Progenitor cell of endocrine pancreas (in vitro differentiated cells): ENCODE measurements around the gene HDDC3. TPM values are rescaled to one million over a fixed set of nuclear protein-coding genes. Genes with fewer than 3 reads are reported as not detected.

Experiments used
- DNase-seq: peaks from one replicate; pipeline ENCODE4 v3.0.0; 2021; ENCODE audit warnings: low spot score; ENCODE audit not compliant: unreplicated experiment
- H3K27ac Mint-ChIP-seq: 2 replicates; pipeline ENCODE4 v1.8.0; 2021; ENCODE audit warnings: mild to moderate bottlenecking, moderate library complexity, mixed read lengths
- H3K27me3 Mint-ChIP-seq: 2 replicates; pipeline ENCODE4 v1.8.0; 2021; ENCODE audit warnings: mixed read lengths
- H3K36me3 Mint-ChIP-seq: 2 replicates; pipeline ENCODE4 v1.8.0; 2022; ENCODE audit warnings: mixed read lengths; ENCODE audit not compliant: insufficient read depth
- H3K4me1 Mint-ChIP-seq: 2 replicates; pipeline ENCODE4 v1.8.0; 2021; ENCODE audit warnings: low read depth, mixed read lengths
- H3K4me3 Mint-ChIP-seq: 2 replicates; pipeline ENCODE4 v1.8.0; 2021; ENCODE audit warnings: low read depth, mild to moderate bottlenecking, moderate library complexity, mixed read lengths
- H3K9me3 Mint-ChIP-seq: 2 replicates; pipeline ENCODE4 v1.8.0; 2021; ENCODE audit warnings: low read depth, mixed read lengths
- total RNA-seq: library from RNA; stranded (reverse); gene quantifications from 2 replicates; pipeline ENCODE4 v1.2.1, GENCODE V29; 2021
- TF ChIP-seq, protein P1 (sequence below): fragments of 200-600 bp; sonication (generic); IDR thresholded peaks from one replicate; pipeline ENCODE4 v1.5.0; 2021; ENCODE audit warnings: antibody characterized with exemption, mild to moderate bottlenecking; ENCODE audit not compliant: unreplicated experiment

The HDDC3 gene
- total RNA-seq, 1 donor from 2014 or later: 14.5 TPM

DNA sequence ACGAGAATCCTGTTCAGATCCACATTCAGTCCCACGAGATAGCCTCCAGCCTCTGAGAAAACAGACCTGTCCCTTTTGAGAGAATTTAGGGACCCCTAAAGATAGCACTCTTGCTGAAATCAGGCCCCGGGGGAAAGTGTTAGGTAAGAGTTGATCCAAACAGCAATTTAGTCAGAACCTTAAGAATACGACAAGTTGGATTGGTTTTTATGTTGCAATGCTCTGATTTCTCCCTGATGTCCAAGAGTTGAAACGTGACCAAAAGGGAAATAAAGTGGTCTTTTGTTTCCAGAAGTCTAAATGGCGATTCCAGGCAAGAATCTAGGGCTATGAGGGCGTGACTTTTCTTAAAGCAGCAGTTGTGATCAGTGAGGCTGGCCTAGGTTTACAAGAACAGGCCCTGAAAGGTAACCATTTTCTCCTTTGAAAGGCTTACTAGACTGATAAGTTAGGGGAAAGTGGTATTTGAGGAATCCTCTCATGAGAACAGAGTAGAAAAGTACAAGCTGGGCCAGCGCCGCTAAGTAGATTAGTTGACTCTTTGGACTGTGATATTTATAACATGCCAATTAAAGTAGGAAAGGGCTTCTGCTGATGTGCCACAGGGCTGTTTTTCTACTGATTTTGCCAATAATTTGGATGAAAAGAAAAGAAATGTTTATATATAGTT lies 24.4 kb downstream of the HDDC3 start:
- Mint-ChIP-seq H3K4me1 (peaks cover 7% of the 10 kb centered on the region), H3K36me3 (peaks cover 19% of the 10 kb centered on the region), H3K4me3 (no peak overlapping the region), H3K27me3 (no peaks in the 10 kb centered on the region), H3K27ac (no peak overlapping the region), H3K9me3 (no peaks in the 10 kb centered on the region)
- DNase-seq: no peak
- TF ChIP-seq, protein P1, sequence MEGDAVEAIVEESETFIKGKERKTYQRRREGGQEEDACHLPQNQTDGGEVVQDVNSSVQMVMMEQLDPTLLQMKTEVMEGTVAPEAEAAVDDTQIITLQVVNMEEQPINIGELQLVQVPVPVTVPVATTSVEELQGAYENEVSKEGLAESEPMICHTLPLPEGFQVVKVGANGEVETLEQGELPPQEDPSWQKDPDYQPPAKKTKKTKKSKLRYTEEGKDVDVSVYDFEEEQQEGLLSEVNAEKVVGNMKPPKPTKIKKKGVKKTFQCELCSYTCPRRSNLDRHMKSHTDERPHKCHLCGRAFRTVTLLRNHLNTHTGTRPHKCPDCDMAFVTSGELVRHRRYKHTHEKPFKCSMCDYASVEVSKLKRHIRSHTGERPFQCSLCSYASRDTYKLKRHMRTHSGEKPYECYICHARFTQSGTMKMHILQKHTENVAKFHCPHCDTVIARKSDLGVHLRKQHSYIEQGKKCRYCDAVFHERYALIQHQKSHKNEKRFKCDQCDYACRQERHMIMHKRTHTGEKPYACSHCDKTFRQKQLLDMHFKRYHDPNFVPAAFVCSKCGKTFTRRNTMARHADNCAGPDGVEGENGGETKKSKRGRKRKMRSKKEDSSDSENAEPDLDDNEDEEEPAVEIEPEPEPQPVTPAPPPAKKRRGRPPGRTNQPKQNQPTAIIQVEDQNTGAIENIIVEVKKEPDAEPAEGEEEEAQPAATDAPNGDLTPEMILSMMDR: no peak

DNA sequence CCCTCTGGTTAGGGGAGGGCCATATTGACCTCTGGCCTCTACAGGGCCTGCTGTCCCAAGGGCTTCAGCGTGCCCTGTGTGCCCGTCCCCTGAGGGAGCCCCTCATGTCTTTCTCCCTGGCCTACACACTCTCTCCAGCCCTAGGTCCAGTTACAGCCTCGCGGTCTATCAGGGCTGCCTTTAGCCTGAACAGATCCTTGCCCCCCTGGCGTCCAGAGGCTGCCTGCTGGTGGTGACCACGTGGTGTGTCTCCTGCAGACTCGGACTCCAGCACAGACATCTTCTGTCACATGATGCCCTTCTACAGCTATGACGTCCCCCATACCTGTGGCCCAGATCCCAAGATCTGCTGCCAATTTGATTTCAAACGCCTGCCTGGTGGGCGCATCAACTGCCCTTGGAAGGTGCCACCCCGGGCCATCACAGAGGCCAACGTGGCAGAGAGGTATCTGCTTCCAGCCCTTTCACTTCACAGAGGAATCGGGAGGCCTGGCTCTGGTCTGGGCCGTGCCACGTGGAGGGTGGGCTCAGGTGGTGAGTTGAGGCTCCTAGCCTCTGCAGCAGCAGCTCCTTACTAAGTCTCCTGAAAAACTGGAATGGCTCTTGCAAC lies 25.2 kb downstream of the HDDC3 start:
- Mint-ChIP-seq H3K27ac (no peak overlapping the region), H3K4me1 (peaks cover 8% of the 10 kb centered on the region), H3K36me3 (peaks cover 19% of the 10 kb centered on the region), H3K9me3 (no peaks in the 10 kb centered on the region), H3K4me3 (no peak overlapping the region), H3K27me3 (no peaks in the 10 kb centered on the region)
- TF ChIP-seq, protein P1: no peak
- DNase-seq: no peak

DNA sequence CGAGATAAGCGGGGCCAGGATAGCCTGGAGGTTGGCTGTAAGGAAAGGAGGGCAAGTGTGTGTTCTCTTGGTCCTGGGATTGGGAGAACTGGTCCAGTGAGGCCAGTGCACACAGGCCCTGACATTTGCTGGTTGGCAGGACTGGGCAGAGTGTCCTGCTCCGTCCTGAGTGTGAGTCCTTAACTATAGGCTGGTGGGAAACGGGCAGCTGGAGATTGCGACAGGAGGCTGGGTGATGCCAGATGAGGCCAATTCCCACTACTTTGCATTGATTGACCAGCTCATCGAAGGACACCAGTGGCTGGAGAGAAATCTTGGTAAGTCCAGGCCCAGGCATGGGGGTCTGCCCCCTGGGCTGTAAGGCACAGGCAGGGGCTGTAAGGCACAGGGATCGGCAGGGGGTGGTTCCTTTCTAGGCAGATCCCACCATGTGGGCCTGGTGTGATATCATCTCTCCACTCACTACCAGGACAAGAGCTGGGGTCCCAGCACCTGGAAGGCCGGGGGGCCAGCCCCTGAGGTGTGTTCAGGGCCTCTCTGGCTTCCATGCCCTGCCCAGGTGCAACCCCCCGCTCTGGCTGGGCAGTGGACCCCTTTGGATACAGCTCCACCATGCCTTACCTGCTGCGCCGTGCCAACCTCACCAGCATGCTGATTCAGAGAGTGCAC lies 26.0 kb downstream of the HDDC3 start:
- no peak for DNase-seq
- Mint-ChIP-seq H3K4me1 (peaks cover 16% of the 10 kb centered on the region), H3K36me3 (peaks cover 19% of the 10 kb centered on the region), H3K27me3 (no peaks in the 10 kb centered on the region), H3K9me3 (no peaks in the 10 kb centered on the region), H3K27ac (no peak overlapping the region), H3K4me3 (no peak overlapping the region)
- TF ChIP-seq, protein P1: no peak

DNA sequence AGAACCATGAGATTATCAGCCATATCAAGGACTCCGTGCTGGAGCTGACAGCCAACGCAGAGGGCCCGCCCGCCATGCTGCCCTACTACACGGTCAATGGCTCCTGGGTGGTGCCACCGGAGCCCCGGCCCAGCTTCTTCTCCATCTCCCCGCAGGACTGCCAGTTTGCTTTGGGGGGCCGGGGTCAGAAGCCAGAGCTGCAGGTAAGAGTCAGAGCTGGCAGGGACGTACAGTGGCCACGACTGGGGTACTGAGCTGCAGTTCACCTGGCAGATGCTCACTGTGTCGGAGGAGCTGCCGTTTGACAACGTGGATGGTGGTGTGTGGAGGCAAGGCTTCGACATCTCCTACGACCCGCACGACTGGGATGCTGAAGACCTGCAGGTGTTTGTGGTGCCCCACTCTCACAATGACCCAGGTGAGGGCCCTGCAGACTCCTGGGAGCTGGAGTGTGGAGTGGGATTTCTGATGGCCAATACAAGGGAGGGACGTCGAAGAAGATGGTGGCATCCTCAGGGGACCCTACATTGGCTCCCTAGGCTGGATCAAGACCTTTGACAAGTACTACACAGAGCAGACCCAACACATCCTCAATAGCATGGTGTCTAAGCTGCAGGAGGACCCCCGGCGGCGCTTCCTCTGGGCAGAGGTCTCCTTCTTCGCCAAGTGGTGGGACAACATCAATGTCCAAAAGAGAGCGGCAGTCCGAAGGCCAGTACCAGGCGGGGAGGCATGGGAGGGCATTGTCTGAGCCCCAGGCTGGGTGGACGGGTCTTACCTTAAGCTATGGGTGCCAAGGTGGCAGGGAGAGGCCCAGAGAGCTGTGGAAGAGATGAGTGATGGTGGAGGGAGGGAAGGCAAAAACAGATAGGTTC lies 26.8 kb downstream of the HDDC3 start:
- TF ChIP-seq, protein P1: no peak
- Mint-ChIP-seq H3K36me3 (peaks cover 19% of the 10 kb centered on the region), H3K27ac (peak overlapping the region; percentile 43), H3K4me3 (no peak overlapping the region), H3K9me3 (no peaks in the 10 kb centered on the region), H3K4me1 (peaks cover 19% of the 10 kb centered on the region), H3K27me3 (no peaks in the 10 kb centered on the region)
- DNase-seq: no peak

DNA sequence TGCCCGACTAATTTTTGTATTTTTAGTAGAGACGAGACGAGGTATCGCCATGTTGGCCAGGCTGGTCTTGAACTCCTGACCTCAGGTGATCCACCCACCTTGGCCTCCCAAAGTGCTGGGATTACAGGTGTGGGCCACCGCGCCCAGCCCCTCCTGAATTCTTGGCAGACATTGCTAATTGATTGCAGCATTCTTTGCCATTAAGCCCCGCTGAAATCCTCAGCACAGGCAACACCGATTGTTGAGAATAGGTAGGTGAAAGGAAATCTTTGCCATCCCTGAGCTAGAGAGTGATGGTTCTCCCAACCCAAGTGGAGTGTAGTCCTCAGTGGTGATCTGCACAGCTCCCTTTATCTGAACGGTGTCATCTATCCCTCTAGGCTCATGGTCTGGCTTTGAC lies 27.6 kb downstream of the HDDC3 start:
- TF ChIP-seq, protein P1: no peak
- peaks cover 21% of the 10 kb centered on the region for H3K4me1 Mint-ChIP-seq
- no peak for DNase-seq
- peaks cover 17% of the 10 kb centered on the region for H3K36me3 Mint-ChIP-seq
- H3K9me3 Mint-ChIP-seq: no peaks in the 10 kb centered on the region
- no peaks in the 10 kb centered on the region for H3K27me3 Mint-ChIP-seq
- H3K27ac Mint-ChIP-seq: no peak overlapping the region
- H3K4me3 Mint-ChIP-seq: peak overlapping the region; percentile 14
